ENCODE measurements around the gene DNAAF5.

- no peak for TF ChIP-seq CTCF (conservative IDR thresholded peaks at IDR 0.05; ENCODE audit: low read length)
- TF ChIP-seq EZH2phosphoT487 (IDR thresholded peaks at IDR 0.05; ENCODE audit: borderline replicate concordance, low read depth, low read length) = no peak
Observed at GRCh38 chr7:701086-701671, 25.3 kb upstream of the DNAAF5 start.
